Esophagus squamous epithelium (tissue), 4 donors: Measurements from ENCODE around the gene MYO9A.

Source experiments
- POLR2A ChIP-seq, 4 donors: fragments of 450-650 bp; IDR thresholded peaks; one replicate each; pipeline ENCODE4 v1.6.1; 2017; ENCODE audit warnings: antibody characterized with exemption in 4 of 4, mild to moderate bottlenecking in 4 of 4, moderate library complexity in 3 of 4
- TF ChIP-seq, protein P1 (sequence below), 6 experiments: fragments of 450-650 bp in 4 of 6; fragments of 200-600 bp in 2 of 6; sonication (generic) in 2 of 6; IDR thresholded peaks; one replicate each; pipeline ENCODE4 v1.5.1; 2016 to 2019; ENCODE audit warnings: antibody characterized with exemption in 6 of 6, mild to moderate bottlenecking in 4 of 6, moderate library complexity in 4 of 6

GRCh38 chr15:71826196-71826595, 291.8 kb downstream of the MYO9A start:
- TF ChIP-seq POLR2A (IDR thresholded peaks at IDR 0.05), result no peak
- TF ChIP-seq, protein P1, sequence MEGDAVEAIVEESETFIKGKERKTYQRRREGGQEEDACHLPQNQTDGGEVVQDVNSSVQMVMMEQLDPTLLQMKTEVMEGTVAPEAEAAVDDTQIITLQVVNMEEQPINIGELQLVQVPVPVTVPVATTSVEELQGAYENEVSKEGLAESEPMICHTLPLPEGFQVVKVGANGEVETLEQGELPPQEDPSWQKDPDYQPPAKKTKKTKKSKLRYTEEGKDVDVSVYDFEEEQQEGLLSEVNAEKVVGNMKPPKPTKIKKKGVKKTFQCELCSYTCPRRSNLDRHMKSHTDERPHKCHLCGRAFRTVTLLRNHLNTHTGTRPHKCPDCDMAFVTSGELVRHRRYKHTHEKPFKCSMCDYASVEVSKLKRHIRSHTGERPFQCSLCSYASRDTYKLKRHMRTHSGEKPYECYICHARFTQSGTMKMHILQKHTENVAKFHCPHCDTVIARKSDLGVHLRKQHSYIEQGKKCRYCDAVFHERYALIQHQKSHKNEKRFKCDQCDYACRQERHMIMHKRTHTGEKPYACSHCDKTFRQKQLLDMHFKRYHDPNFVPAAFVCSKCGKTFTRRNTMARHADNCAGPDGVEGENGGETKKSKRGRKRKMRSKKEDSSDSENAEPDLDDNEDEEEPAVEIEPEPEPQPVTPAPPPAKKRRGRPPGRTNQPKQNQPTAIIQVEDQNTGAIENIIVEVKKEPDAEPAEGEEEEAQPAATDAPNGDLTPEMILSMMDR (IDR thresholded peaks at IDR 0.05), result no peak
